Activated CD4-positive, CD25-positive, alpha-beta regulatory T cell treated with anti-CD3 and anti-CD28 coated beads, Interleukin-2, amount 50 U/mL, for 16 hours (primary cell): Measurements from ENCODE around the gene GGA3.
A peak's percentile ranks its signal among the peaks of the same experiment; 100 is the strongest.
"Not testable (repeated sequence)": the region's sequence is repeated elsewhere in the genome, so short reads cannot be mapped to it uniquely, and the experiment has no call there.

Experiments used
- DNase-seq: peaks from one replicate; pipeline ENCODE4 v3.0.0-alpha.2; 2020; ENCODE audit warnings: low read depth, low spot score

GGA3 gene

DNA sequence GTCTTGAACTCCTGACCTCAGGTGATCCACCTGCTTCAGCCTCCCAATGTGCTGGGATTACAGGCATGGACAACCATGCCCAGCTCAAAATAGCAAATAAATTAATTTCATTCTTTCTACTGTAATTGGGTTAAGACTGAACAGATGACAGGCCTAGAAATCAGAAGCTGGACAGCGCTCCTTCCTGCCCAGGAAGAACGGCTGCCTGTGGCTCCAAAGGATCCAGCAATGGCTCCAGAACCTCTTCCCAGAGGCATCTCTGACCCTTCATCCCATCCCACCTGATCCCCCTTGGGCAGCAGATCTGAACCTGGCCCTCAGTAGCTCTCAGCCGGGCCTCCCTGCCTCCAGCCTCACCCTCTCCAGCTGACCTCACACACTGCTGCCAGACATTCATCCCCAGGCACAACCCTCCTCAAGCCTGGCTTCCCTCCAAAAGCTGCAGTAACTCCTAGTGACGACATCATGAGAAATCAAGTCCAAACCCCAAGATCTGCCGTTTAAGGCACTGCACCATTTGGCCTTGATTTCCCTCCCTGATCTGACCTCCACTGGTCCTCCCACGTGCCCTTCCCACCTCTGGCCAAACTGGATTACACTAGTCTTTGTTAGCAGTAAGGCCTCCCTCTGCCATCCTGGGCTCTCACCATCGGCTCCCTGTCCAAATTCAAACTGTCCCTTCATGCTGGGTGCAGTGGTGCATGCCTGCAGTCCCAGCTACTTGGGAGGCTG, 12.7 kb upstream of the GGA3 start:
- no peak for DNase-seq

DNA sequence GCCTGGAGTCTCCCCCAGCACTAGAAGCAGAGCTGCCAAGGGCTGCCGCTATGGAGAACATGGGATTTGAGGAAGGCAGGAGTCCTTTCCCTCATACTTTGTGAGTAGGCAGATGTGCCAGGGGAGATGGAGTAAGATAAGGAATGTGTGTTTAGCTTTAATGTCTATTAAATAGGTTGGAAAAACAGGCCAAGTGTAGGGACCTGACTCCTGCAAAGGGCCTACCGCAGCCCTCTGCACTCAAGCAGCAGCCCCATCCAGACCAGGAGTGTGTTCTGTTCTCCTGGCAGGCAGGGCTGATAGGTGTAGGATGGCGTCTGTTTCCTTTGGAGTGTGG, 11.4 kb upstream of the GGA3 start:
- DNase-seq: no peak

DNA sequence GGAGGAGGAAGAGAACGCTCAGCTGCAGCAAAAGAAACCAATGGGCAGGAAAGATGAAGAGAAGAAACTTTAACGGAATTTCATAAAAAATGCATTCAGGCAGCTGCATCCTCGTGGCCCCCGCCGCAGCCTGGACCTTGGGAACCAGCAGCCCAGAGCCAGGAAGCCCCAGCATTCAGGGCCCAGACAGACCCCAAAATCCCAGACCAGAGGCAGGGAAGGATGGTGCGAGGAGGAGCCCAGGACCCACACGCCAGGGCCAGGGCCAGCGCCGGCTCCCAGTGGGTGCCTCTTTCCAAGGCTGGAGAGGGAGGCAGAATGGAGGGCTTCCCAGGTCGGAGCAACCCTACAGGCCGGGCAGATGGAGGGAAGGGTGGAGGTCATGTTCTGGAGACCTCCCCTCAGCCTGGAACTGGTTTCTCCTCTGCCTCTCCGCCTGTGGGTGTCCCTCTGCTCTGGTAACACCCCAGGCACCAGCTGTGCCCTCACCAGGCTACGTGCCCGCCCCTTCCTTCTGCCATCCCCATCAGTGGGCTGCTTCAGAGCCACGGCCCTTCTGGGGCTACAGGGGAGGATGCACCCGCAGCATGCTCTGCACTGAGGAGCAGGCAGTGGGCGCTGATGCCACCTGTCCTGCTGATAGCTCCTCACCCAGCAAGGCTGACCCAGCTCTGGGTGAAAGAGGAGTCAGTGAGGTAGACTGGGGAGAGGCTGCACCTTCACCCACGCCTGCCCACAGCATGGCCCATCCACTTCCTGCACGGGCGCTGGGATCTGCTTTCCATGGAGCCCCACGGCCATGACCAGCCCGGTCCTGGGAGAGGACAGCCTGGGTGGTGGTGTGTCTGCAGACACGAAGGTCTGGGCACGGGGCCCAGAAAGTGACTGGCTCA, 10.8 kb upstream of the GGA3 start:
- DNase-seq: no peak

DNA sequence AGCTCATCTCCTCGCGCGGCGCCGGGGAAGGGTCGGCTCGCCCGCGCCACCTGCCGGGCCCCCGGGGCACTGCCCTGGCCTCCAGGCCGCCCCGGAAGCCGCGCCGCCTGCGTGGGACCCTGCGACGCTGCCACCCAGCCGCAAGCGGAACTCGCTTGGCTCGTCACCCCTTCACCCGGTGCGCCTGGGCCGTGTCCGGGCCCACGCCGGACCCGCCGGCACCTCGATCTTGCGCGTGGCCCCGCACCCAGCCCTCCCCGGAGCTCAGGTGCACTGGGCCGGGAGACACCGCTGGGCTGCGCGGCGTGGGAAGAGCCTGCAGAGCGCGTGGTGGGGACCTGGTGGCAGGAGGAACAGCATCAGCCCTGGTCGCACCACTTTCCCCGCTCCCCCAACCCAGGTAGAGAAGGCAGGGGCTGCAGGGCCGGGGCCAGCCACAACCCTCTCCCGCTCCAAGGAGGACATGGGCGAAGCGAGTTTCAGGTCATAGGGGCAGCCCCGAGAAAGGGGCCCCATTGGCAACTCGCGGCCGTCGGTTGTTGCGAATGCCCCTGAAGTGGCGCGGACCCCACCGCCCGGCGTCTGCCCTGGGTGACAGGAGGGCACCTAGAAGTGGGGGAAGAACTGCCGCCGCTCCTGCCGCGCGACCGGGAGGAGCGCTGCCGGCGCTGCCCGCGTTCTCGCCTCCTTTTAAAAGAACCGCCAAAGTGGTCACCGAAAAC, 10.0 kb upstream of the GGA3 start:
- DNase-seq: peak; percentile 76

DNA sequence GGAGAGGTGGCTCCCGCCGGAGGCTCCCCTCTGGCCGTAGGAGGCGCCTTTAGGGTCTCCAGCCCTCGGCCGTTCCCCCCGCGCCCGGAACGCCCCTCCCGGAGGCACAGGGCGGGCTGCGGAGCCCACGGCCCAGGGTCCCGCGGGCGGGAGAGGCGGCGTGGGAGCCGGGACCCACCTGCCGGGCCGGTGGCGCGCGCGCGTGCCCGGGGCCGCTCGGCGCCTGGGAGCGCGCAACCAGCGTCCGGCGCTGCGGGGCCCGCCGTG, 9.5 kb upstream of the GGA3 start, which contains the start of gene MIF4GD:
TSS of gene MIF4GD (minus strand) at position 266 of the 267 bp plus-strand sequence. CDS start 1,036 bp downstream, outside the sequence.
- DNase-seq: no peak

DNA sequence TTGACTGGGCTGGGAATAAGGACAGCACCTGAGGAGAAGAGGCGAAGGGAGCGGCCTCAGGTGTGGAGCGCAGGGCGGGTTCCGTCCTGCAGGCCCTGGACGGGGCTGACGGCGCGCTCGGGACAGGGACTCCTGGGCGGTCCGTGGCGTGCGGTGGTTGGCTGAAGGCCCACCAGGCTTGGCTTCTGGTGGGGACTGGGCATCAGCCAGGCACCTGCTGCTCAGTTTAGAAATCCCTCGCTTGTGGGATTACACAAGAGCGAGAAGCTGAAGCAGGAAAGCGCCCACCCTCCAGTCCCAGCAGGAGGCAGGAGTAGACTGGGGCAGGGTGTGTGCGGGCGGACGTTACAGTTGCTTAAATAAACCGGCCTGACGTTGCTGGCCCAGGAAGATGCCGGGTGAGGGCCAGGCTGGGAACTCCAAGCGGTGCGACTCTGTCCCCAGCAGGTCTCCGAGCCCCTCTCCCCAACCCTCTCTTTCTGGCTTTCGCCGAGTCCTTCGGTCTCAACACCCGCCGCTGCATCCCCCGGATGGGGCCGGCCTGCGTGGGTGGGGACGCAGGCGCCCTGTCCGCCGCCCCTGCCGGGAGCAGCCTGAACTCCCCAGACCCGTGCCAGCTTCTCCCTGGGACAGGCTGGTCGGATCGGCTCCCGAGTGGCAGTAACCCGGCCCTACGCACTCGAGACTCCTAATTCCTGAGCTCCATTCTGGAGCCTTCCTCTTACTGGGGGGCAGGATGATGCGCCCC, 9.0 kb upstream of the GGA3 start:
- no peak for DNase-seq

DNA sequence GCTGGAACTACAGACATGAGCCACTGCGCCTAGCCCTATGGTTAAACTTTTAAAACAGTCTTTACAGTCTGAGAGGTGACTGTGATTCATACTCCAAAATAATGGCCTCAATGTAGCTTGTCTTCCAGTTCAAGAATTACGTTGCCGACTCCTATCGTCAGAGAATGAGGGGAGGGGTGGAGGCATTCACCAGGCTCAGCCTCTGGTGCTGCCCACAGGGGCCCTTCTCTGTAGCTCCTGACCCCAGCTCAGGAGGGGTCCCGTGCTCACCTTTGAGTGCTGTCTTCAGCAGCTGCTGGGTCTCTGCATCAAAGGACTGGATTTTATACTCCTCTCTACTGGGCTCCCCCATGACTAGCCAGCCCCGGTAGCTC, 8.4 kb upstream of the GGA3 start:
- DNase-seq: no peak

DNA sequence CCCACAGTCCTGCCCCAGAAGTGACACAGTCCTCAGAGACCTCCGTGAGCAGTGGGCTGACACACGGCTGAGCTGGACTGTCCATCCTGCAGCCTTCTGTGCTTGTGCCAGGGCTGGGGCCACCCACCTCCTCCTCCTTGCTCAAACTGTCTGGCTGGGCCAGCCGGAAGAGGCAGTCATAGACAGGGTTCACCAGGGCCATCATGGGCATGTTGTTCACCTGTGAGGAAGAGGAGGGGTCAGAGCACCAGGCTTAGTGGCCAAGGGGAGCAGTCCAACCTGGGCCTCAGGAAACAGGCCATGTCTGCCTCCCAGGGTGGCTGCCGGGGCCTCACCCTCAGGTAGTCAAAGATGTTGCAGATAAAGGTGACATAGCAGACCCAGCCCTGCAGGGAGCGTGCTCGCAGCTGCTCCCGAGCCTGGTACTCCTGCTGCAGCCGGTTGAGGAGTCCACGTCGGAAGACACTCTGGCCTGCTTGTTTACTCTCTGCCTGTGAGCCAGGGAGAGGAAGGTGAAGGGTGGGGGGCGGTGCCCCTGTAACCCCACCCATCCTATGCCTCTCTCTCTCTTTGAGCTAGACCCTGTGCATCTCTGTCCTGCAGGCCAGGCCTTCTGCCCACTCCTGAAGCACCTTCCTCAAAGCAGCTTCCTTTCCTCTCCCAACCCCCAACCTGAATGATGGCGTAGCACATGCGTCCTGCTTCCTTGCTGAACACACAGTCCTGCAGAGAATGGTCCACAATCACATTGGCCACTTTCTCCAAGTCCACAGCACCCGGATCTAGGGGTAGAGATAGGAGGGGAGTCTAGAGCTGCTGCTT, 6.2 kb upstream of the GGA3 start:
- no peak for DNase-seq

DNA sequence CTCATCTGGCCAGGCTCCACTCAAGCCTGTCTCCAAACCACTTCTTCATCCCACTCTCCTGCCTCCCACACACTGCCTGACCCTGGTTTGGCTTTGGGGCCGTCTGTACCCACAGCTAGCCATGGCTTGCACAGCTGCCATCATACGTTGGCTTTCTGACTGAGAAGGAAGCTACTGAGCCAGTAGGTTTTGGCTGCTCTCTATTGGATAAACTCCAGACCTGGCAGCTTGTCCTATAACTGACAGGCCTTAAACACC, 5.7 kb upstream of the GGA3 start:
- no peak for DNase-seq

DNA sequence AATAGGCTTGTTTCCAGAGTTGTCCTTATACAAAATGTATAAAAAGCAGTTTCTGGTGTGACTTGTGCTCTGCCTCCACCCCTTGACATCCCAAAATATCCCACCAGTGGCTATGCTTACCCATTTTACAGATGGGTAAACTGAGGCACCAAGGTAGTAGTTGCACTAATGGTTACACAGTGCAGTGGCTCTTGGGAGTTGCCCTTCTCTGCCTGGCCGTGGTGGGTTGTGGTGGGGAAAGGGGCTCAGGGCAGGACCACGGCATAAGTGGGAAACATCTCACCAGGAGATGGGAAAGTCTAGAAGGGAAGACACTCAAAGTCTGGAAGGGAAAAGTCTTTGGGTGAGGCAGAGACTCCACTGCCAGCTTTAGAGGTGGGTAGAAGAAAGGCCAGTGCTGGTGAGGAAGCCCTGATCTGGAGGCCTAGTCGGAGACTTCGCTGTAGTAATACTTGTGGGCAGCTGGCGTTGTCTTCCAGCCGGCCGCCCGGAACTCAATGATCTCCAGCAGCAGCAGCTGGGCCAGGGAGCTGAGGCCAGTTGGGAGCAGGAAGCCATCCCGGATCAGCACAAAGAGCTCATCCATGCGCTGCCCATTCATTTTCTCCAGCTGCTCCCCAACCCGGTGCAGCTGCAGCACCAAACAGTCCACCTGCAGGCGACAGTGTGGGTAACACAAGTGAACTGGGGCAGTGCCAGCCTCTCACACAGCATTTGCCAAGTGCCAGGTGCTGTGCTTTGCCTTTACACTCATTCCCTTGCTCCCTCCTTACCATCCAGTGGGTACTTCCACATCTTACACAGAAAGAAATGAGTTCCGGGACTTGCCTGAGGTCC, 5.1 kb upstream of the GGA3 start:
- DNase-seq: no peak

DNA sequence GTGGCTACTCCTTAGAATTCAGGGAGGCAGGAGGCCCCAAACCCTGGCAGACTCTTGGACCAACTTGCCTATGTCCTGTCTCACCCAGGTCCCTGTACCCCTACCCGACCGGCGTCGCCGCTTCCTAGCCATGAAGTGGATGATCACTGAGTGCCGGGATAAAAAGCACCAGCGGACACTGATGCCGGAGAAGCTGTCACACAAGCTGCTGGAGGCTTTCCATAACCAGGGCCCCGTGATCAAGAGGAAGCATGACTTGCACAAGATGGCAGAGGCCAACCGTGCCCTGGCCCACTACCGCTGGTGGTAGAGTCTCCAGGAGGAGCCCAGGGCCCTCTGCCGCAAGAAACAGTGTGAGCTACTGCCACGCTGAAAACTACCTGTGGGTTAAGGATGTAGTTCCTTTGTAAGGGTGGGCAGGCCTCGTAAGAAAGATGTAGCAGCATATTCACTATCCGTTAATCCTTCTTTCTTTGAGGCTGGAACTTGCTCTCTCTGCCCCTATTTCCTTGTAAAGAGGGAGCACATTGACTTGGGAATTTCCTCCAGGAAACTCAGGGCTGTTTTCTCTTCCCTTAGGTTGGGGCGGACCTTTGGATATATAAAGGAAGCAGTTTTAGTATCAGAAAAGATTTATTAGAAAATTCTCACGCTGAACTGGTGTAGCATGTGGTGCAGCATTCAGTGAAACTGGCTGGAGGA, 4.4 kb upstream of the GGA3 start:
- no peak for DNase-seq

DNA sequence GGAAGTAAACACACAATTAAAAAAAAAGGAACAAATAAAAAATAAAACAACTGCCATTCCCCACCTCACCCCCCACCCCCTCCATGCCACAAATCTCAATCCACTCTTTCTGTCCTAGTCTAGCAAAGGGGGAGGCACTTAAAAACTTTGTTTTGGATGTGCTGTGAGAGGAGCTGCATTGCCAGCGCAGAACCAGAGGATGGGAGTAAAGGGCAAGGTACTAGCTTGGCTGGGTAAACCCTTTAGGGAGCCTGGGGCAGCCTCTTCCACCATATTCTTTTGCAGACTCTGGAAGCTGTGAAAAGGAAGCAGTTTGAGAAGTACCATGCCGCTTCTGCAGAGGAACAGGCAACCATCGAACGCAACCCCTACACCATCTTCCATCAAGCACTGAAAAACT, 1.6 kb upstream of the GGA3 start:
- no peak for DNase-seq

DNA sequence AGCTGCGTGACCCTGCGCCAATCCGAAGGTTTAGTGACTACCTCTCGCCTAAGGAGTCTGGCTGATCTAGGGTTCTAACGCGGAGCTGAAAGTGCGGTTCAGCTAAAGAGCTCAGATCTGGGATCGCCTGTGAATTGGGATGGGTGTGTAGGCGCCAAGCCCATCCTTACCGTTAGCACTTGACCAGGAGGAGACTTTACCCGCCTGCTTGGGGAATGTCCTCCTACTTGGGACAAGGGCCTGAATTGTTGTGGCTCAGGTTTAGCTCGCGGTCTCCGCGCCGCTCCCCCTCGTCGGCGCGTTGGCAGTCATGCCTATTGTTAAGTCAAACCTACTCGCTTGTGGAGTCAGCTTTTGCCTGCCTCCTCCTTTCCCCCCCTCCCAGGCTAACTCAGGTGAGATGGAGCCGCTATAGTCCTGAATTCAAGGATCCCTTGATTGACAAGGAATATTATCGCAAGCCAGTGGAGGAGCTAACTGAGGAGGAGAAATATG, 753 bp upstream of the GGA3 start:
- no peak for DNase-seq

DNA sequence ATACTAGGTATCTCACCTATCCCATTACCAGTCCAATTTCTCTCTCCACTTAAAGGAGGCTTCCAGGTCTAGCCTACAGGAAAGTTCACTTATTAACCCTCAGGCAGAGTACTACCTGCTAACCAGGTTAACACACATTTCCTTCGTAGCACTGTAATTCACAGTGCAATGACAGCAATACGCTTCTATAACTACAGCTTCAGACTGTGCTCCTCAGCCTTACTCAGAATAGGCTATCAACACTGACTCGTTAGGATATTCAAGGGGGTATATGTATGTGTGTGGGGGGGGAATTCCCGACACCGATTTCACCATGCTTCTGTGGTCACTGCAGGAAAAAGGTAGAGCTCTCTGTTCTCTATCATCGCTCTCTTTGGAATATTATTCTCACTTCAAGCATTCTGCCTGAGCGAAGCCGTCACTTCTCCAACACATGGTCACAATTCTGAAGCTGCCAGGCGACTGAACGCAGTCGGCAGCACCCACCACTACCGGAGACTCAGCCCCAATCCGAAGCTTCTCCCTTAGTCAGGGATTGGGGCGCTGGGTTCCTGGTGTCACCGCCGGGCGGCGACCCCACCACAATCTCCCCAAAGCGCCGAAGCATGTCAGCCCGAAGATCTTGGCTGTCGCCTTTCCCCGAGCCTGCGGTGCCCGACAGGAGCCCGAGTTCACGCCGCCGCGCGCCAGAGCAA, 618 bp downstream of the GGA3 start:
- DNase-seq: no peak

DNA sequence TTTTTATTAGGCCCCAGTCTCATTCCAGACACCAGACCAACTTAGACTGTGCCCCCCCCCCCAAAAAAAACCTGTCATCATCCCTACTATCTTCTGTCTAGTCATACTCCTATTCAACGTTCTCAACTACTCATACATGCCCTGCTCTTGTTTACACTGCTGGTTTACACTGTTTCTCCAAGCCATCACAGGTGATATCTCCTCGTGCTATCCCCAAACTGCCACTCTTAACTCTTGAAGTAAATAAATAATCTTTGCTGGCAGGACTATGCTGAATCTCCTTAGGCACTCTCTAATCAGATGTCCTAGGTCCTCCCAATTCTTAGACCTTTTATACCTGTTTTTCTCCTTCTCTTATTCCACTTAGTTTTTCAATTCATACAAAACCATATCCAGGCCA, 4.2 kb downstream of the GGA3 start:
- not testable (repeated sequence) for DNase-seq

DNA sequence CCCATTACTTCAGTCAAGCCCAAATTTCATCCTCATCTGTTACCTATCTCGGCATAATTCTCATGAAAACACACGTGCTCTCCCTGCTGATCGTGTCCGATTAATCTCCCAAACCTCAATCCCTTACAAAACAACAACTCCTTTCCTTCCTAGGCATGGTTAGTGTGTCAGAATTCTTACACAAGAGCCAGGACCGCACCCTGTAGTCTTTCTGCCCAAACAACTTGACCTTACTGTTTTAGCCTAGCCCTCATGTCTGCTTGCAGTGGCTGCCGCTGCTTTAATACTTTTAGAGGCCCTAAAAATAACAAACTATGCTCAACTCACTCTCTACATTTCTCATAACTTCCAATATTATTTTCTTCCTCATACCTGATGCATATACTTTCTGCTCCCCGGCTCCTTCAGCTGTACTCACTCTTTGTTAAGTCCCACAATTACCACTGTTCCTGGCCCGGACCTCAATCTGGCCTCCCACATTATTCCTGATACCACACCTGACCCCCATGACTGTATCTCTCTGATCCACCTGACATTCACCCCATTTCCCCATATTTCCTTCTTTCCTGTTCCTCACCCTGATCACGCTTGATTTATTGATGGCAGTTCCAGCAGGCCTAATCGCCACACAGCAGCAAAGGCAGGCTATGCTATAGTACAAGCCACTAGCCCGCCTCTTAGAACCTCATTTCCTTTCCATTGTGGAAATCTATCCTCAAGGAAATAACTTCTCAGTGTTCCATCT, 5.3 kb downstream of the GGA3 start:
- DNase-seq: not testable (repeated sequence)

DNA sequence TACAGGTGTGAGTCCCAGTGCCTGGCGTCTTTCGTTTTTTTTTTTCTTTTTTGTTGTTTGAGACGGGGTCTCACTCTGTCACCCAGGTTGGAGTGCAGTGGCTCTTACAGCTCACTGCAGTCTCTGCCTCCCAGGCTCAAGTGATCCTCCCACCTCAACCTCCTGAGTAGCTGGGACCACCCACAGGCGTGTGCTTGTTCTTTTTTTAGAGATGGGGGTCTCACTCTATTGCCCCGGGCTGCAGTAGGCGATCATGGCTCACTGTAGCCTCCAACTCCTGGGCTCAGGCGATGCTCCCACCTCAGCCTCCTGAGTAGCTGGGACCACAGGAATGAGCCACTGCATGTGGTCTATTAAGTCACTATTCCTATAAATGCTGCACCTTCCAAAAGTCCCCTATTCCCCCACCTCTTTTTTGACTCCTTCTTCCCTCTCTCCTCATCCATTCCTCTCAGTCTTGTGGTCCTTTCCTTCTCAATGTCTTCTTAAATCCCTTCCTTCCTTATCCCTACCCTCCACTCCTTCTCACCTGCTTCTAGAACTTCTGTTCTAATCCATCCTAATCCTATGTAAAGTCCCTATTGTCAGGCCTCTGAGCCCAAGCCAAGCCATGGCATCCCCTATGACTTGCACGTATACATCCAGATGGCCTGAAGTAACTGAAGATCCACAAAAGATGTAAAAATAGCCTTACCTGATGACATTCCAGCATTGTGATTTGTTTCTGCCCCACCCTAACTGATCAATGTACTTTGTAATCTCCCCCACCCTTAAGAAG, 9.2 kb downstream of the GGA3 start:
- DNase-seq: no peak
